Keratinocyte (primary cell): ENCODE measurements around the gene RABL3. TPM values are rescaled to one million over a fixed set of nuclear protein-coding genes. Genes with fewer than 3 reads are reported as not detected.

Source experiments
- DNase-seq: peaks from one replicate; pipeline ENCODE4 v3.0.0-alpha.2; 2011; ENCODE audit warnings: low read depth, missing footprints, low spot score
- FAIRE-seq: peaks from 2 replicates; lab custom pipeline; 2011; peaks lifted over from hg19 to GRCh38; lab: Jason Lieb, UNC
- H2AFZ ChIP-seq: 2 replicates; pipeline ENCODE4 v1.6.0; 2012; ENCODE audit warnings: low read length, control low read depth, inconsistent platforms; ENCODE audit not compliant: control insufficient read depth
- H3K27ac ChIP-seq: 2 replicates; pipeline ENCODE4 v1.5.1; 2011; ENCODE audit warnings: low read length; ENCODE audit not compliant: control insufficient read depth, insufficient read depth
- H3K27me3 ChIP-seq: 3 replicates; pipeline ENCODE4 v1.6.0; 2011; ENCODE audit warnings: low read length; ENCODE audit not compliant: control insufficient read depth, insufficient read depth; ENCODE audit errors: extremely low read depth
- H3K36me3 ChIP-seq, 2 experiments: 2 replicates in 1 of 2; 3 replicates in 1 of 2; pipeline ENCODE4 v1.5.1; 2011; ENCODE audit warnings: low read length in 2 of 2, mild to moderate bottlenecking in 1 of 2; ENCODE audit not compliant: control insufficient read depth in 2 of 2, insufficient read depth in 2 of 2; ENCODE audit errors: extremely low read depth in 1 of 2
- H3K4me1 ChIP-seq: 3 replicates; pipeline ENCODE4 v1.5.1; 2011; ENCODE audit warnings: low read length; ENCODE audit not compliant: control insufficient read depth, insufficient read depth; ENCODE audit errors: extremely low read depth
- H3K4me2 ChIP-seq: 3 replicates; pipeline ENCODE4 v1.6.0; 2011; ENCODE audit warnings: low read depth, low read length; ENCODE audit not compliant: control insufficient read depth, insufficient read depth; ENCODE audit errors: extremely low read depth
- H3K4me3 ChIP-seq, 3 experiments: fragments of 200-600 bp in 1 of 3; sonication (generic) in 1 of 3; 2 replicates in 2 of 3; 3 replicates in 1 of 3; pipeline ENCODE4 v1.5.1; 2011 to 2016; ENCODE audit warnings: low read length in 3 of 3, mild to moderate bottlenecking in 3 of 3, control low read depth in 2 of 3, inconsistent platforms in 1 of 3, low read depth in 1 of 3, mixed read lengths in 1 of 3, mixed run types in 1 of 3, moderate library complexity in 1 of 3; ENCODE audit not compliant: control insufficient read depth in 2 of 3, insufficient read depth in 2 of 3; ENCODE audit errors: extremely low read depth in 1 of 3
- H3K79me2 ChIP-seq: 2 replicates; pipeline ENCODE4 v1.6.0; 2012; ENCODE audit warnings: low read length; ENCODE audit not compliant: control insufficient read depth, insufficient read depth
- H3K9ac ChIP-seq: 3 replicates; pipeline ENCODE4 v1.6.0; 2011; ENCODE audit warnings: low read length; ENCODE audit not compliant: control insufficient read depth, insufficient read depth; ENCODE audit errors: extremely low read depth
- H3K9me1 ChIP-seq: 3 replicates; pipeline ENCODE4 v1.6.0; 2011; ENCODE audit warnings: low read length; ENCODE audit not compliant: control insufficient read depth, insufficient read depth; ENCODE audit errors: extremely low read depth
- H3K9me3 ChIP-seq: 2 replicates; pipeline ENCODE4 v1.5.1; 2012; ENCODE audit warnings: low read depth, low read length; ENCODE audit not compliant: control insufficient read depth
- H4K20me1 ChIP-seq: 3 replicates; pipeline ENCODE4 v1.6.0; 2011; ENCODE audit warnings: low read length; ENCODE audit not compliant: control insufficient read depth, insufficient read depth; ENCODE audit errors: extremely low read depth
- CTCF ChIP-seq, 3 experiments: IDR thresholded peaks in 1 of 3; conservative IDR thresholded peaks in 1 of 3; optimal IDR thresholded peaks in 1 of 3; 2 replicates in 2 of 3; 3 replicates in 1 of 3; pipeline versions ENCODE3 to v1.5.1; 2011; ENCODE audit warnings: low read length in 3 of 3, mild to moderate bottlenecking in 3 of 3, moderate library complexity in 2 of 3, control low read depth in 1 of 3, inconsistent platforms in 1 of 3; ENCODE audit not compliant: insufficient read depth in 2 of 3; ENCODE audit errors: extremely low read depth in 1 of 3
- EZH2 ChIP-seq: IDR thresholded peaks from one replicate; pipeline ENCODE4 v1.6.1; 2012; ENCODE audit warnings: inconsistent platforms, mild to moderate bottlenecking, low read length, moderate library complexity
- dilution Hi-C: fragments of 300-500 bp; cut with MboI; formaldehyde crosslinking; loops from one replicate; pipeline ENCODE4 v1.7.0; 2020; ENCODE audit warnings: low sequenced_read_pairs; ENCODE audit not compliant: extremely low pct_ligation_motif_present
- polyA plus RNA-seq, 5 experiments: library from polyadenylated mRNA; depleted of rRNA in 3 of 5; stranded (reverse) in 3 of 5; stranded (forward) in 1 of 5; unstranded in 1 of 5; fragments of >200 nt; gene quantifications; 1 replicate in 1 of 5; 2 replicates in 3 of 5; 3 replicates in 1 of 5; pipeline versions ENCODE4 v1.2.1 to v1.2.3, GENCODE V29; 2011 to 2012; ENCODE audit warnings: missing spikeins in 2 of 5, low read depth in 1 of 5, low replicate concordance in 1 of 5

RABL3 gene
- polyA plus RNA-seq, 1 donor (not counting 4 experiments of a cell fraction or from before 2014, with no cell fraction given), result 13.4 TPM

GRCh38 chr3:120713262-120713661 is 29.1 kb downstream of the RABL3 start:
- FAIRE-seq (no peak), DNase-seq (no peak)
- Histone ChIP-seq H3K9me3 (no peaks in the 10 kb centered on the region), H3K79me2 (no peaks in the 10 kb centered on the region), H3K36me3 (no peaks in the 10 kb centered on the region), H3K4me1 (no peaks in the 10 kb centered on the region), H3K9ac (no peak overlapping the region), H3K27me3 (no peaks in the 10 kb centered on the region), H3K27ac (no peak overlapping the region), H3K4me3 (no peak overlapping the region), H2AFZ (no peak overlapping the region), H4K20me1 (no peaks in the 10 kb centered on the region), H3K4me2 (no peak overlapping the region), H3K9me1 (no peaks in the 10 kb centered on the region)
- dilution Hi-C loops, result no loop called here
- TF ChIP-seq CTCF (optimal IDR thresholded peaks at IDR 0.05 in 1 of 3, IDR thresholded peaks at IDR 0.05 in 1 of 3, conservative IDR thresholded peaks at IDR 0.05 in 1 of 3; ENCODE audit: extremely low read depth in 1 of 3, insufficient read depth in 2 of 3, low read length in 3 of 3) (no peak), EZH2 (no peak)

DNA sequence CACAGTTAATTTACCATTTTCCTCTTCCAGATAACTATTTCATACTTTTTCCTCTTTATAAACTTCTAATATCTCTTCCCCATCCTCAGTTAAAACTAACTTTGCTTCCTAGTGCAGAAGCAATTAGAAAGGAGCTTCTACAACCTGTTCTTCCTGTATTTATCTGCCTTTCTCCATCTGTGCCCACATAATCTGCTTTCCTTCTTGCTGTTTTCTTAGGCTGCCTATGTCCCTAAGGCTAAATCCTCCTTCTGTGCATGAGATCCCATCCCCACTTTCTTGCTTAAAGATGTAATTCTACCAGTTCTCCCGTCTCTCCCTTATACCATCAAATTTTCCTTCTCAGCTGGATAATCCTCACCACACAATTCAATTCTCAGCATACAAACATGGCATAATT is 31.9 kb downstream of the RABL3 start:
- no peaks in the 10 kb centered on the region for H3K79me2 ChIP-seq
- H3K4me1 ChIP-seq, result no peaks in the 10 kb centered on the region
- DNase-seq (no peak), FAIRE-seq (no peak)
- no peaks in the 10 kb centered on the region for H3K36me3 ChIP-seq
- dilution Hi-C loops, result no loop called here
- no peak overlapping the region for H3K9ac ChIP-seq
- H3K4me2 ChIP-seq, result no peak overlapping the region
- no peak overlapping the region for H3K27ac ChIP-seq
- TF ChIP-seq CTCF (optimal IDR thresholded peaks at IDR 0.05 in 1 of 3, IDR thresholded peaks at IDR 0.05 in 1 of 3, conservative IDR thresholded peaks at IDR 0.05 in 1 of 3; ENCODE audit: extremely low read depth in 1 of 3, insufficient read depth in 2 of 3, low read length in 3 of 3), result no peak
- no peak for TF ChIP-seq EZH2
- no peaks in the 10 kb centered on the region for H3K27me3 ChIP-seq
- no peaks in the 10 kb centered on the region for H4K20me1 ChIP-seq
- no peaks in the 10 kb centered on the region for H3K9me3 ChIP-seq
- H3K9me1 ChIP-seq, result no peaks in the 10 kb centered on the region
- H3K4me3 ChIP-seq, result no peak overlapping the region
- no peak overlapping the region for H2AFZ ChIP-seq
